ENCODE measurements around the gene TNIP2. TPM values are rescaled to one million over a fixed set of nuclear protein-coding genes. Genes with fewer than 3 reads are reported as not detected.
"Not testable (repeated sequence)": the region's sequence is repeated elsewhere in the genome, so short reads cannot be mapped to it uniquely, and the experiment has no call there.

The TNIP2 gene
- total RNA-seq, 1 donor from 2014 or later = 25.3 TPM

- Mint-ChIP-seq H3K9me3 (no peaks in the 10 kb centered on the region), H3K4me1 (ENCODE audit: unreplicated experiment) (peaks cover 5% of the 10 kb centered on the region), H3K27me3 (no peaks in the 10 kb centered on the region), H3K27ac (no peak overlapping the region), H3K36me3 (no peaks in the 10 kb centered on the region), H3K4me3 (no peak overlapping the region)
- no peak for DNase-seq (ENCODE audit: extremely low spot score, unreplicated experiment)
- TF ChIP-seq CTCF (conservative IDR thresholded peaks at IDR 0.05) = no peak
Observed at GRCh38 chr4:2767705-2768074, 11.6 kb upstream of the TNIP2 start.

- Mint-ChIP-seq H3K4me1 (ENCODE audit: unreplicated experiment) (peaks cover 5% of the 10 kb centered on the region), H3K9me3 (no peaks in the 10 kb centered on the region), H3K4me3 (no peak overlapping the region), H3K27me3 (no peaks in the 10 kb centered on the region), H3K36me3 (no peaks in the 10 kb centered on the region), H3K27ac (no peak overlapping the region)
- no peak for DNase-seq (ENCODE audit: extremely low spot score, unreplicated experiment)
- no peak for TF ChIP-seq CTCF (conservative IDR thresholded peaks at IDR 0.05)
Observed at GRCh38 chr4:2767046-2767704, 11.0 kb upstream of the TNIP2 start.

- Mint-ChIP-seq H3K27ac (no peak overlapping the region), H3K36me3 (no peaks in the 10 kb centered on the region), H3K27me3 (no peaks in the 10 kb centered on the region), H3K9me3 (no peaks in the 10 kb centered on the region), H3K4me3 (no peak overlapping the region), H3K4me1 (ENCODE audit: unreplicated experiment) (peaks cover 5% of the 10 kb centered on the region)
- TF ChIP-seq CTCF (conservative IDR thresholded peaks at IDR 0.05) = no peak
- no peak for DNase-seq (ENCODE audit: extremely low spot score, unreplicated experiment)
Observed at GRCh38 chr4:2765832-2766526, 9.8 kb upstream of the TNIP2 start.

- Mint-ChIP-seq H3K9me3 (no peaks in the 10 kb centered on the region), H3K27me3 (no peaks in the 10 kb centered on the region), H3K4me3 (peak overlapping the region; percentile 25), H3K36me3 (no peaks in the 10 kb centered on the region), H3K27ac (no peak overlapping the region), H3K4me1 (ENCODE audit: unreplicated experiment) (peaks cover 5% of the 10 kb centered on the region)
- TF ChIP-seq CTCF (conservative IDR thresholded peaks at IDR 0.05) = no peak
- DNase-seq (ENCODE audit: extremely low spot score, unreplicated experiment) = no peak
Observed at GRCh38 chr4:2763511-2763967, 7.4 kb upstream of the TNIP2 start.

- not testable (repeated sequence) for H3K9me3 Mint-ChIP-seq; H3K36me3 Mint-ChIP-seq; H3K4me1 Mint-ChIP-seq (ENCODE audit: unreplicated experiment); H3K4me3 Mint-ChIP-seq; DNase-seq (ENCODE audit: extremely low spot score, unreplicated experiment); H3K27me3 Mint-ChIP-seq; H3K27ac Mint-ChIP-seq
Observed at GRCh38 chr4:2762486-2763370, 6.6 kb upstream of the TNIP2 start.

Measured in type B pancreatic cell (in vitro differentiated cells).